Breast epithelium (tissue), 4 donors: ENCODE data around the gene STIP1. TPM values are rescaled to one million over a fixed set of nuclear protein-coding genes. Genes with fewer than 3 reads are reported as not detected.
A peak's percentile ranks its signal among the peaks of the same experiment; 100 is the strongest.

Source experiments
- DNase-seq, 2 donors: peaks; one replicate each; pipeline ENCODE4 v3.0.0-alpha.2; 2019; ENCODE audit warnings: low spot score in 2 of 2
- H3K27ac ChIP-seq, 2 donors: fragments of 200-600 bp; sonication (generic) in 1 of 2; one replicate each; pipeline ENCODE4 v1.5.1; 2016 to 2019; ENCODE audit warnings: mild to moderate bottlenecking in 1 of 2
- H3K27me3 ChIP-seq, 2 donors: fragments of 200-600 bp; sonication (generic) in 1 of 2; one replicate each; pipeline versions ENCODE4 v1.5.1 to v1.6.0; 2017 to 2019; ENCODE audit warnings: control low read depth in 1 of 2, mild to moderate bottlenecking in 1 of 2
- H3K36me3 ChIP-seq: fragments of 200-600 bp; one replicate; pipeline ENCODE4 v1.5.1; 2019
- H3K4me1 ChIP-seq, 2 donors: fragments of 200-600 bp; sonication (generic); one replicate each; pipeline ENCODE4 v1.5.1; 2016 to 2019; ENCODE audit warnings: control low read depth in 1 of 2
- H3K4me3 ChIP-seq, 3 donors: fragments of 200-600 bp; sonication (generic); 1 replicate in 2 of 3; 2 replicates in 1 of 3; pipeline ENCODE4 v1.5.1; 2016 to 2019; ENCODE audit warnings: mild to moderate bottlenecking in 3 of 3, moderate library complexity in 2 of 3
- H3K9me3 ChIP-seq, 2 donors: fragments of 200-600 bp; sonication (generic) in 1 of 2; one replicate each; pipeline ENCODE4 v1.5.1; 2016 to 2019; ENCODE audit warnings: control low read depth in 1 of 2
- POLR2A ChIP-seq: fragments of 450-650 bp; IDR thresholded peaks from one replicate; pipeline ENCODE4 v1.6.1; 2016; ENCODE audit warnings: antibody characterized with exemption, mild to moderate bottlenecking, moderate library complexity
- POLR2AphosphoS5 ChIP-seq, 3 donors: sonication (generic); formaldehyde crosslinking; IDR thresholded peaks; one replicate each; pipeline ENCODE4 v1.6.1; 2017; ENCODE audit warnings: antibody characterized with exemption in 3 of 3
- intact Hi-C: fragments of 100-400 bp; cut with DNase I; formaldehyde crosslinking; loops from one replicate; pipeline ENCODE4 v1.15.1; 2023; ENCODE audit warnings: low total_unique reads
- total RNA-seq, 3 donors: library from RNA; depleted of rRNA; stranded (reverse); fragments of >200 nt; gene quantifications; one replicate each; pipeline ENCODE4 v1.1.0, GENCODE V29; 2016
- TF ChIP-seq, protein P1 (sequence below), 3 donors: fragments of 450-650 bp; IDR thresholded peaks; one replicate each; pipeline ENCODE4 v1.5.1; 2016 to 2017; ENCODE audit warnings: antibody characterized with exemption in 3 of 3, mild to moderate bottlenecking in 3 of 3, moderate library complexity in 3 of 3

Gene STIP1
- total RNA-seq, 3 donors from 2014 or later, result 88.5 to 114 (median 106) TPM

- peaks cover 6% of the 10 kb centered on the region for H3K36me3 ChIP-seq
- no peak for DNase-seq
- intact Hi-C loops, result no loop called here
- peaks cover 0 to 8% of the 10 kb centered on the region in 2 donors for H3K4me1 ChIP-seq
- no peaks in the 10 kb centered on the region for H3K27me3 ChIP-seq
- TF ChIP-seq POLR2AphosphoS5 (IDR thresholded peaks at IDR 0.05), result peak in 1 of 3 donors; percentile 33
- TF ChIP-seq POLR2A, result no peak
- TF ChIP-seq, protein P1, sequence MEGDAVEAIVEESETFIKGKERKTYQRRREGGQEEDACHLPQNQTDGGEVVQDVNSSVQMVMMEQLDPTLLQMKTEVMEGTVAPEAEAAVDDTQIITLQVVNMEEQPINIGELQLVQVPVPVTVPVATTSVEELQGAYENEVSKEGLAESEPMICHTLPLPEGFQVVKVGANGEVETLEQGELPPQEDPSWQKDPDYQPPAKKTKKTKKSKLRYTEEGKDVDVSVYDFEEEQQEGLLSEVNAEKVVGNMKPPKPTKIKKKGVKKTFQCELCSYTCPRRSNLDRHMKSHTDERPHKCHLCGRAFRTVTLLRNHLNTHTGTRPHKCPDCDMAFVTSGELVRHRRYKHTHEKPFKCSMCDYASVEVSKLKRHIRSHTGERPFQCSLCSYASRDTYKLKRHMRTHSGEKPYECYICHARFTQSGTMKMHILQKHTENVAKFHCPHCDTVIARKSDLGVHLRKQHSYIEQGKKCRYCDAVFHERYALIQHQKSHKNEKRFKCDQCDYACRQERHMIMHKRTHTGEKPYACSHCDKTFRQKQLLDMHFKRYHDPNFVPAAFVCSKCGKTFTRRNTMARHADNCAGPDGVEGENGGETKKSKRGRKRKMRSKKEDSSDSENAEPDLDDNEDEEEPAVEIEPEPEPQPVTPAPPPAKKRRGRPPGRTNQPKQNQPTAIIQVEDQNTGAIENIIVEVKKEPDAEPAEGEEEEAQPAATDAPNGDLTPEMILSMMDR (IDR thresholded peaks at IDR 0.05), result no peak
- peak overlapping the region; percentile 62 to 95 for H3K27ac ChIP-seq
- H3K4me3 ChIP-seq, result peak overlapping the region; percentile 39 to 62 (median 46)
- H3K9me3 ChIP-seq, result no peaks in the 10 kb centered on the region
Observed at GRCh38 chr11:64207256-64208085, 21.5 kb downstream of the STIP1 start.

- peaks cover 6% of the 10 kb centered on the region for H3K36me3 ChIP-seq
- intact Hi-C loops, result no loop called here
- H3K27me3 ChIP-seq, result no peaks in the 10 kb centered on the region
- TF ChIP-seq, protein P1 (IDR thresholded peaks at IDR 0.05), result no peak
- TF ChIP-seq POLR2A (no peak), POLR2AphosphoS5 (IDR thresholded peaks at IDR 0.05) (no peak)
- H3K27ac ChIP-seq, result peak overlapping the region; percentile 62 to 95
- H3K4me1 ChIP-seq, result peaks cover 0 to 8% of the 10 kb centered on the region in 2 donors
- no peaks in the 10 kb centered on the region for H3K9me3 ChIP-seq
- no peak for DNase-seq
- H3K4me3 ChIP-seq, result peak overlapping the region; percentile 39 to 62 (median 46)
Observed at GRCh38 chr11:64208086-64208795, 22.3 kb downstream of the STIP1 start.

DNA sequence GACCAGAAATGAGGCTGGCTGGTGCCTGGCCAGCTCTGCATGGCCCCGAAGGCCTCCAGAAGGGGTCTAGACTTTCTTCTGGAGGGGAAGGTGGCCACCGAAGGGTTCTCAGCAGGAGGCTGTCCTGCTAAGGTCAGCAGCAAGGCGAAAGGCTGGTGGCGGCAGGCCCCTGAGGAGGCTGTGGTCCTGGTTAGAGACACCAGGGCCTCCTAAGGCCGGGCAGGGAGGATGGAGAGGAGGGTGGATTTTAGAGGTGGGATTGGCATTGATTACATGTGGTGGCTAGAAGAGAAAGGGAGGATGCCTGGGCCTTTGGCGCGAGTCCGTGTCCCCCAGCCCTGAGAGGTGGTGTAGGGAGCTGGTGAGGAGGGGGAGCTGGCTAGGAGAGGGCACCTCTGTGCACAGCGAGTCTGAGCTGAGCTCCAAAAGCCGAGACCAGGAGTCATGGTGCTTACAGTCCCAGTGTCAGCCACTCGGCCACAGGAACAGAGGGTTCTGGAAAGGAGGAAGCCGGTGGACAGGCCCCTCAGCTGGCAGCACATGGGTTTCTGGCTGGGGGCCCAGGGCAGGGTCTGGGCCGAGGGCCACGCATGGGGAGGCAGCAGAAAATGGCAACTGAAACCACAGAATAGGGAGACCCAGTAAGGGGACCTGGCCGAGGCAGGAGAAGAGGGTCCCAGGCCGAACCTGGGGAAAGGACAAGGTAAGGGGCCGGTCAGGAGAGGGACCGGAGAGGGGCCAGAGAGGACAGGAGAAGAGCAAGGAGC is 23.0 kb downstream of the STIP1 start:
- Histone ChIP-seq H3K9me3 (no peaks in the 10 kb centered on the region), H3K27me3 (no peaks in the 10 kb centered on the region), H3K27ac (peak overlapping the region in 1 of 2 donors; percentile 95), H3K4me1 (peaks cover 0 to 8% of the 10 kb centered on the region in 2 donors), H3K4me3 (peak overlapping the region in 1 of 3 donors; percentile 62), H3K36me3 (peaks cover under 1% of the 10 kb centered on the region)
- TF ChIP-seq POLR2A (no peak), POLR2AphosphoS5 (IDR thresholded peaks at IDR 0.05) (no peak)
- TF ChIP-seq, protein P1 (IDR thresholded peaks at IDR 0.05), result no peak
- no peak for DNase-seq
- intact Hi-C loops, result no loop called here

GRCh38 chr11:64209563-64209843 is 23.5 kb downstream of the STIP1 start:
- no peak for DNase-seq
- TF ChIP-seq POLR2AphosphoS5 (IDR thresholded peaks at IDR 0.05), result no peak
- TF ChIP-seq POLR2A, result no peak
- TF ChIP-seq, protein P1 (IDR thresholded peaks at IDR 0.05), result no peak
- H3K36me3 ChIP-seq, result no peaks in the 10 kb centered on the region
- intact Hi-C loops, result no loop called here
- no peak overlapping the region for H3K4me3 ChIP-seq
- H3K27me3 ChIP-seq, result no peaks in the 10 kb centered on the region
- H3K9me3 ChIP-seq, result no peaks in the 10 kb centered on the region
- peaks cover 0 to 3% of the 10 kb centered on the region in 2 donors for H3K4me1 ChIP-seq
- no peak overlapping the region for H3K27ac ChIP-seq
